ENCODE measurements around the gene RASSF5.

RASSF5 gene

GRCh38 chr1:206588492-206588891 is 81.2 kb downstream of the RASSF5 start:
- no peaks in the 10 kb centered on the region for H3K79me1 ChIP-seq (ENCODE audit: low read length)
- no peak overlapping the region for H4K8ac ChIP-seq (ENCODE audit: low read depth, low read length)
- no peak overlapping the region for H2AK5ac ChIP-seq (ENCODE audit: low read length)
- no peak overlapping the region for H3K23ac ChIP-seq (ENCODE audit: low read length)
- no peak overlapping the region for H2BK15ac ChIP-seq (replicated peaks; ENCODE audit: low read depth)
- no peak overlapping the region for H2BK5ac ChIP-seq (ENCODE audit: low read length)
- no peak overlapping the region for H3K4me3 ChIP-seq (ENCODE audit: low read length)
- no peaks in the 10 kb centered on the region for H3K79me2 ChIP-seq (ENCODE audit: control insufficient read depth, insufficient read depth, low read length)
- no peak overlapping the region for H3K4me2 ChIP-seq (ENCODE audit: low read length)
- H3K4ac ChIP-seq (ENCODE audit: low read depth, low read length): no peak overlapping the region
- H3K27me3 ChIP-seq (ENCODE audit: insufficient read depth, low read length, poor library complexity): no peaks in the 10 kb centered on the region
- H4K5ac ChIP-seq (ENCODE audit: low read length): no peak overlapping the region
- no peak overlapping the region for H3K27ac ChIP-seq (ENCODE audit: low read depth, low read length)
- H3K4me1 ChIP-seq (ENCODE audit: control insufficient read depth, low read depth, low read length): no peaks in the 10 kb centered on the region
- H3K18ac ChIP-seq (ENCODE audit: low read length): no peak overlapping the region
- WGBS (ENCODE audit: extremely low coverage, insufficient coverage, low lambda C conversion rate): no CpG with 5 or more reads among the region's 6 CpGs
- no peak overlapping the region for H2BK120ac ChIP-seq (ENCODE audit: low read depth, low read length)
- DNase-seq: no peak
- no peaks in the 10 kb centered on the region for H3K36me3 ChIP-seq (ENCODE audit: control insufficient read depth, insufficient read depth, low read length)
- H3K9ac ChIP-seq (ENCODE audit: low read length): no peak overlapping the region
- H3K56ac ChIP-seq (ENCODE audit: low read length): no peak overlapping the region

DNA sequence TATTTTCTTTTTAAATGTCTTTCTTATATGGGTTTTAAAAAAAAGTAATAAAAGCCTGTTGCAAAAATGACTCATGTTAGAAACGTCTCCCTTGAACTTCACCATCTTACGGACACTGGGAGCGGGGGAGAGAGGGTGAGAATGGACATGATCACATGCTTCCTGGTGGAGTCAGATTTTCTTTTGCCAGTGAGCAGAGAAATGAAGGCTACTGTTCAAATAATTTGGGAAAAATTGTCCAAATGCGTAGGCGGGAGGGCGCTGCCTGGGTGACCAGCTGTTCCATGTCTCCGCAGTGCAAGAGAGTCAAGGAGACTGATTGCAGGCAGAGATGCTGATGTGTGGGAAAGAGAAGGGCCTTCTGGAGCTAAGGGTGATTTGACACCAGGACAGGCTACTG is 81.9 kb downstream of the RASSF5 start:
- no peak overlapping the region for H2AK5ac ChIP-seq (ENCODE audit: low read length)
- H4K5ac ChIP-seq (ENCODE audit: low read length): no peak overlapping the region
- H3K27ac ChIP-seq (ENCODE audit: low read depth, low read length): no peak overlapping the region
- H3K18ac ChIP-seq (ENCODE audit: low read length): no peak overlapping the region
- no peak overlapping the region for H3K23ac ChIP-seq (ENCODE audit: low read length)
- no peak overlapping the region for H3K4me2 ChIP-seq (ENCODE audit: low read length)
- no peak overlapping the region for H2BK15ac ChIP-seq (replicated peaks; ENCODE audit: low read depth)
- no peak overlapping the region for H3K4ac ChIP-seq (ENCODE audit: low read depth, low read length)
- no peak overlapping the region for H4K8ac ChIP-seq (ENCODE audit: low read depth, low read length)
- no peak overlapping the region for H2BK120ac ChIP-seq (ENCODE audit: low read depth, low read length)
- no peaks in the 10 kb centered on the region for H3K27me3 ChIP-seq (ENCODE audit: insufficient read depth, low read length, poor library complexity)
- no CpG with 5 or more reads among the region's 7 CpGs for WGBS (ENCODE audit: extremely low coverage, insufficient coverage, low lambda C conversion rate)
- no peak overlapping the region for H2BK5ac ChIP-seq (ENCODE audit: low read length)
- no peak overlapping the region for H3K4me3 ChIP-seq (ENCODE audit: low read length)
- no peak overlapping the region for H3K9ac ChIP-seq (ENCODE audit: low read length)
- no peaks in the 10 kb centered on the region for H3K79me2 ChIP-seq (ENCODE audit: control insufficient read depth, insufficient read depth, low read length)
- DNase-seq: no peak
- H3K4me1 ChIP-seq (ENCODE audit: control insufficient read depth, low read depth, low read length): no peaks in the 10 kb centered on the region
- H3K79me1 ChIP-seq (ENCODE audit: low read length): no peaks in the 10 kb centered on the region
- H3K36me3 ChIP-seq (ENCODE audit: control insufficient read depth, insufficient read depth, low read length): no peaks in the 10 kb centered on the region
- H3K56ac ChIP-seq (ENCODE audit: low read length): no peak overlapping the region

DNA sequence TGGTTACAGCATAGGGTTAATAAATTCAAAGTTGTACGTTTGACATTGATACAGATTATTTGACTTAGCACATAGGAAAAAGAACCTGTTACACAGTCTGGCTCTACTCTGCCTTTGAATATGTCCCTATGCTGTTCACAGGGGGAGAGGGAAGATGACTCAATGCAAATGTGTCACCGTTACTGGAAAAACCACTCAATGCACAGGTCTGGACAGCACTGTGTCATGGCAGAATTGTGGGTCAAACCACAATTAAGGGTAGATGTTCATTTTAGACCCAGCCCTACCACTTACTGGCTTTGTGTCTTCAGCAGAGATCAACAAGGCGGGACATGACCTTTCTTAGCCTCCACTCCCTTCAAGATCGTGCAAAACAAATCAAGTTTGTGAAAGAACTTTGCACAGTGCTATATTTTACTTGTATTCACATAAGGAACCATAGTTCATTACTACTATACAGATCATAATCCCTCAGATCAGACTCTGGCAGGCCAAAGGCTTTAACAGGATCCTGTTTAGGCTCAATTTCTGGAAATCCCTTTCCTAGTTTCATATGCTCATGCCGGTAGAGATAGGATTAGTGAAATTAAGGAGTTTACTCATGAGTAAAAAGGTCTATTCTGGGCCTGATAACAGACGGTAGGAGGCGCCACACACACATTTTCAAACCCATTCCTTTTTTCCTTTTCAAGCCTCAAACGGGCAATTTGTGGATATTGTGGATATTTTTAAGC is 82.9 kb downstream of the RASSF5 start:
- Histone ChIP-seq H3K79me2 (ENCODE audit: control insufficient read depth, insufficient read depth, low read length) (no peaks in the 10 kb centered on the region), H3K79me1 (ENCODE audit: low read length) (no peaks in the 10 kb centered on the region), H3K18ac (ENCODE audit: low read length) (no peak overlapping the region), H3K4me1 (ENCODE audit: control insufficient read depth, low read depth, low read length) (no peaks in the 10 kb centered on the region), H3K4me2 (ENCODE audit: low read length) (no peak overlapping the region), H4K5ac (ENCODE audit: low read length) (no peak overlapping the region), H2AK5ac (ENCODE audit: low read length) (no peak overlapping the region), H2BK15ac (replicated peaks; ENCODE audit: low read depth) (no peak overlapping the region), H2BK5ac (ENCODE audit: low read length) (no peak overlapping the region), H3K27ac (ENCODE audit: low read depth, low read length) (no peak overlapping the region), H3K56ac (ENCODE audit: low read length) (no peak overlapping the region), H3K23ac (ENCODE audit: low read length) (no peak overlapping the region), H3K4ac (ENCODE audit: low read depth, low read length) (no peak overlapping the region), H2BK120ac (ENCODE audit: low read depth, low read length) (no peak overlapping the region), H3K36me3 (ENCODE audit: control insufficient read depth, insufficient read depth, low read length) (no peaks in the 10 kb centered on the region), H3K4me3 (ENCODE audit: low read length) (no peak overlapping the region), H4K8ac (ENCODE audit: low read depth, low read length) (no peak overlapping the region), H3K27me3 (ENCODE audit: insufficient read depth, low read length, poor library complexity) (no peaks in the 10 kb centered on the region), H3K9ac (ENCODE audit: low read length) (no peak overlapping the region)
- WGBS (ENCODE audit: extremely low coverage, insufficient coverage, low lambda C conversion rate): no CpG with 5 or more reads among the region's 8 CpGs
- peak; percentile 13 for DNase-seq

GRCh38 chr1:206591226-206591625 is 83.9 kb downstream of the RASSF5 start:
- Histone ChIP-seq H3K4me1 (ENCODE audit: control insufficient read depth, low read depth, low read length) (no peaks in the 10 kb centered on the region), H3K56ac (ENCODE audit: low read length) (no peak overlapping the region), H3K36me3 (ENCODE audit: control insufficient read depth, insufficient read depth, low read length) (no peaks in the 10 kb centered on the region), H3K79me2 (ENCODE audit: control insufficient read depth, insufficient read depth, low read length) (no peaks in the 10 kb centered on the region), H2BK15ac (replicated peaks; ENCODE audit: low read depth) (no peak overlapping the region), H3K23ac (ENCODE audit: low read length) (no peak overlapping the region), H3K9ac (ENCODE audit: low read length) (no peak overlapping the region), H4K5ac (ENCODE audit: low read length) (no peak overlapping the region), H3K4ac (ENCODE audit: low read depth, low read length) (no peak overlapping the region), H3K18ac (ENCODE audit: low read length) (no peak overlapping the region), H4K8ac (ENCODE audit: low read depth, low read length) (no peak overlapping the region), H3K27ac (ENCODE audit: low read depth, low read length) (no peak overlapping the region), H3K4me2 (ENCODE audit: low read length) (no peak overlapping the region), H3K4me3 (ENCODE audit: low read length) (no peak overlapping the region), H3K27me3 (ENCODE audit: insufficient read depth, low read length, poor library complexity) (no peaks in the 10 kb centered on the region), H2BK5ac (ENCODE audit: low read length) (no peak overlapping the region), H3K79me1 (ENCODE audit: low read length) (no peaks in the 10 kb centered on the region), H2AK5ac (ENCODE audit: low read length) (no peak overlapping the region), H2BK120ac (ENCODE audit: low read depth, low read length) (no peak overlapping the region)
- WGBS (ENCODE audit: extremely low coverage, insufficient coverage, low lambda C conversion rate): no CpG with 5 or more reads among the region's 5 CpGs
- no peak for DNase-seq

DNA sequence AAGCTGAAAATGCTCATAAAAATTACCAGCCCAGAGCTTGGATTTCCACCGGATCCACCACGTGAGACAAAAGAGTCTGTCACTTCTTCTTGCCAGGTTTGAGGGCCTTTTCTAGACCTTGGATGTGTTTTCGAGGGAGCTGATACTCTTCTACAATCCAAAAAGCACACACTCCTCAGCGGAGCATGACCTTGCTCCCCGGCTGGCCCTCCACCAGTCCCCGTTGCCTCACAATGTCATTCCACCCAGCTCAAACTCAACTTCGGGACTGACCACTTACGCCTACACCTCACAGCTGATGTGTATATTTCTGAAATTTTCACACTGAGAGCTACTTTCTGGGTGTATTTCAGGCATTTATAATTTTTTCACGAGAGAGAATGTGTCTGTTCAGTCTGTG is 84.4 kb downstream of the RASSF5 start:
- WGBS (ENCODE audit: extremely low coverage, insufficient coverage, low lambda C conversion rate): no CpG with 5 or more reads among the region's 9 CpGs
- Histone ChIP-seq H3K79me2 (ENCODE audit: control insufficient read depth, insufficient read depth, low read length) (no peaks in the 10 kb centered on the region), H3K56ac (ENCODE audit: low read length) (no peak overlapping the region), H3K4me1 (ENCODE audit: control insufficient read depth, low read depth, low read length) (no peaks in the 10 kb centered on the region), H3K79me1 (ENCODE audit: low read length) (no peaks in the 10 kb centered on the region), H3K4me3 (ENCODE audit: low read length) (no peak overlapping the region), H4K5ac (ENCODE audit: low read length) (no peak overlapping the region), H3K9ac (ENCODE audit: low read length) (no peak overlapping the region), H2AK5ac (ENCODE audit: low read length) (no peak overlapping the region), H2BK120ac (ENCODE audit: low read depth, low read length) (no peak overlapping the region), H3K23ac (ENCODE audit: low read length) (no peak overlapping the region), H4K8ac (ENCODE audit: low read depth, low read length) (no peak overlapping the region), H3K4me2 (ENCODE audit: low read length) (no peak overlapping the region), H3K4ac (ENCODE audit: low read depth, low read length) (no peak overlapping the region), H3K18ac (ENCODE audit: low read length) (no peak overlapping the region), H2BK5ac (ENCODE audit: low read length) (no peak overlapping the region), H3K36me3 (ENCODE audit: control insufficient read depth, insufficient read depth, low read length) (no peaks in the 10 kb centered on the region), H2BK15ac (replicated peaks; ENCODE audit: low read depth) (no peak overlapping the region), H3K27me3 (ENCODE audit: insufficient read depth, low read length, poor library complexity) (no peaks in the 10 kb centered on the region), H3K27ac (ENCODE audit: low read depth, low read length) (no peak overlapping the region)
- no peak for DNase-seq

GRCh38 chr1:206593351-206593925 is 86.1 kb downstream of the RASSF5 start:
- no peak overlapping the region for H2BK15ac ChIP-seq (replicated peaks; ENCODE audit: low read depth)
- H3K4me2 ChIP-seq (ENCODE audit: low read length): no peak overlapping the region
- H3K27me3 ChIP-seq (ENCODE audit: insufficient read depth, low read length, poor library complexity): no peaks in the 10 kb centered on the region
- H3K18ac ChIP-seq (ENCODE audit: low read length): no peak overlapping the region
- no CpG with 5 or more reads among the region's 7 CpGs for WGBS (ENCODE audit: extremely low coverage, insufficient coverage, low lambda C conversion rate)
- no peaks in the 10 kb centered on the region for H3K79me2 ChIP-seq (ENCODE audit: control insufficient read depth, insufficient read depth, low read length)
- no peaks in the 10 kb centered on the region for H3K36me3 ChIP-seq (ENCODE audit: control insufficient read depth, insufficient read depth, low read length)
- no peak overlapping the region for H3K4me3 ChIP-seq (ENCODE audit: low read length)
- H3K79me1 ChIP-seq (ENCODE audit: low read length): no peaks in the 10 kb centered on the region
- H4K8ac ChIP-seq (ENCODE audit: low read depth, low read length): no peak overlapping the region
- no peak overlapping the region for H3K9ac ChIP-seq (ENCODE audit: low read length)
- no peak for DNase-seq
- no peaks in the 10 kb centered on the region for H3K4me1 ChIP-seq (ENCODE audit: control insufficient read depth, low read depth, low read length)
- no peak overlapping the region for H3K23ac ChIP-seq (ENCODE audit: low read length)
- no peak overlapping the region for H3K27ac ChIP-seq (ENCODE audit: low read depth, low read length)
- no peak overlapping the region for H2BK5ac ChIP-seq (ENCODE audit: low read length)
- H4K5ac ChIP-seq (ENCODE audit: low read length): no peak overlapping the region
- no peak overlapping the region for H3K56ac ChIP-seq (ENCODE audit: low read length)
- no peak overlapping the region for H2BK120ac ChIP-seq (ENCODE audit: low read depth, low read length)
- no peak overlapping the region for H3K4ac ChIP-seq (ENCODE audit: low read depth, low read length)
- H2AK5ac ChIP-seq (ENCODE audit: low read length): no peak overlapping the region

All from mesendoderm (in vitro differentiated cells).